LoVo (cell line): Measurements from ENCODE around the gene AATK.
A peak's percentile ranks its signal among the peaks of the same experiment; 100 is the strongest.

Experiments
- DNase-seq: peaks from one replicate; pipeline ENCODE4 v3.0.0-alpha.2; 2016; ENCODE audit warnings: low spot score

AATK gene

DNA sequence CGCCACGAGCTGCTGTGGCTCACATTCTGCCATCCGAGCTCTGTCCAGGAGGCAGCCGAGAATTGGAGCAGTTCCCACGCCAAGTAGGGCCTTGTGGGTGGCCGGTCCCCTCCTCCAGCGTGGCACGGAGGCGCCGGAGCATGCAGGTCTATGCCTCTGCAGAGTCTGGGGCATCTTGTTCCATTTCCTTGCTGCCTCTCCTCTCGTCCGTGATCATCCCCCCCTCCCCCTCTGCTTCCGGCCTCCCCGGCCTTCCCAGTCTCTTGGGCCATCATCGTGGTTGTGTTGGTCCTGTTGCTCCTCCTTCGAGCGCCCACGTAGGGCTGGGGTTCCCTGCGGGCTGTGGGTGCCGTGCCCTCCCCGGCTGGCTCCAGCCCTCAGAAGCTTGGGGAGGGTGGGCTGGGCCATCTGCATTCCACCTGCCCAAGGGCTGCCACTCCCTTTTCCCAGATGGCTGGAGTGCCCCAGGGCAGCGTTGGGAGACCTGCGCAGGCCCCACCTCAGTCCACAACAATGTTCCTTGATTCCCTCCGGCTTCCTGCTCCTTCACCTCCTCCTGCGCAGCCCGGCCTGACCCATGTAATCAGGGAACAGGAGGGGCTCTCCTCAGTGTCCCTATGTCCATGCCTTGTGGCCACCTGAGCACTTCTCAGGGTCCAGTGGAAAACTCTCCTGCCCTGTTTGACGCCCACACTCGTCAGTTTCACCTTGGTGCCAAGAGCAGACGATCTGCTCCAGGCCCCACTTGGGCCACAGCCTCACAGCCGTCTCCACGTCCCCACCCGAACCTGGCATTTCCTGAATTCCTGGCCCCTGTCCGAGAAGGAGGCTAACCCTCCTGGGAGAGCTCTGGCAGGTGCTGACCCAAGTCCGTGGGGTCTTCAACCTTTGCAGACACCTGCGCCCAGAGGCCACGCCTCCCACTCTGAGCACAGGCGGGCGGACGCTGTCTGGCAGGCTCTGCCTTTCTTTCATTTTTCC, 94.0 kb downstream of the AATK start:
- peak; percentile 73 for DNase-seq

GRCh38 chr17:81070541-81071246, 95.3 kb downstream of the AATK start:
- DNase-seq: no peak

- no peak for DNase-seq
These were observed 96.8 kb downstream of the AATK start for GRCh38 chr17:81069135-81069645.

GRCh38 chr17:81068411-81069134, 97.4 kb downstream of the AATK start:
- no peak for DNase-seq

DNA sequence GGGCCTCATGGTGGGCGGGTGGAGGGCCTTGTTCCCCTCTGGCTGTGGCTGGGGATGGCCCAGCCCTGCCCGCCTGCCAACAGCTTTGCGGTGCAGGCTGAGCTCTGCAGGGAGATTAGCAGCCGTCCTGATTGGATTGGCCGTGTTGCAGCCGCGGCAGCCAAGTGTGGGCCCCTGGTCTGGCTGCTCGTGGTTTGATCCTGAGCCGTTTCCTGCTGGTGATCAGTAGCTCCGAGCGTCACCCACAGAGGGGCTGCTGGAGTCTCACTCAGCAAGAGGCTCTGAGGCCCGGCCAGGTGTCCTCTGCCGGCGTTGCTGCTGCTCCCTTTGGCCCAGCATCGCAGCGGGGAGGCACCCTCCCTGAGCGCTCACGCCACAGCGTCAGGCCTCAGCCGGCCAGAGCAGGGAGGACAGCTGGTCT, 98.6 kb downstream of the AATK start:
- no peak for DNase-seq
